GM18499 (cell line): Measurements from ENCODE around the gene ADAMTS3.

Experiments
- ATAC-seq: cut with Tn5 transposase; IDR thresholded peaks from one replicate; pipeline ENCODE4 v1.9.1; 2021; ENCODE audit warnings: moderate number of reproducible peaks; ENCODE audit not compliant: insufficient read depth, unreplicated experiment

The ADAMTS3 gene

DNA sequence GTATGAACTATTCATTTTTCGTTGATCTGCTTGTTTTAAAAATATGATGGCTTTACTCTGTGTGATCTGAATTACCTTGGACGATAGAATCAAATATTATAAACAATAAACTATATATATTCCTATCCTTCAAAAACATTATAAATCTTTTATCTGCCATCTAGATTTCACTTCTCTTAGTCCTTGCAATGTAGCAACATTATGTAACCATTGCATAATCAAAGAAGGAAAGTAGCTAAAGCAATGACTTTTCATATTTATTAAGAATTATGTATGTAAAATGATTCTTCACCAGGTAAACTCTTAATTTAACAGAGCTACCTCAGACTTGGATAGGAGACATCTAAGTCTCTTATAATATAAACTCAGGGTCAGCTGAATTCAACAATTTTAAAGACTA is 210.5 kb downstream of the ADAMTS3 start:
- no peak for ATAC-seq

DNA sequence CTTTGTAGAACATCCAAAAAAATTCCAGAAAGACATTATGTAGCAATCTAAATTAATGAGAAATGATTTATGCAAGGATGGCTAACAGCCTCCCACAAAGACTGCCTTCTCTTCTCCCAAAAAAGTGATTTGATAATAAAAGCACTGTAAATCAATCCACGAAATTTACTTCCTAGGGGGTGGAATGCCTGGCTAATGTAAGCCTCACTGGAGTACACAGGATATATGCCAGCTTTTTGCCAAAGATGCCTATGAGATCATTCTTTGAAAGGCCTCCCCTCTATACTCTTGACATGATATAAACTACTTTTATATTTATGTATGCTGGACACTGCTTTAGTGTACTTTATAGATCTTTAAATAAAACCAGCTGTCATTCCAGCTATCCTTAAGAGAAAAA is 211.1 kb downstream of the ADAMTS3 start:
- no peak for ATAC-seq

DNA sequence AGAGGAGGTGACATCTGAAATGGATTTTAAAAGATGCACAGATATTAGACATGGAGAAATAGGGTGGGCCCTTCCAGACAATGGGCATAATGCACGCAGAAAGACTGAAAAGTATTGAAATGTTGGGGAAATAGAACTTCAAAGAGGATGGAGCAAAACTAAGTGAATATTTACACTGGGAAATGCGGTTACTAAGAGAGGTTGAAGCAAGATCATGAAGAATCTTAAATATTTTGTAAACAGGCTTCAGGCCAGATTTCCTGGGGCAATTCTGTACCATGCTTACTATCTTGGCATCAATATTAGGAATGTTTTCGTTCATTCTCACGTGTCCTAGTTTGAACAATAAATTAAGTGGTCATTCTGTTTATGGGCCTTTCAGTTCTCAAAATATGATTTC is 216.3 kb downstream of the ADAMTS3 start:
- ATAC-seq, result no peak

DNA sequence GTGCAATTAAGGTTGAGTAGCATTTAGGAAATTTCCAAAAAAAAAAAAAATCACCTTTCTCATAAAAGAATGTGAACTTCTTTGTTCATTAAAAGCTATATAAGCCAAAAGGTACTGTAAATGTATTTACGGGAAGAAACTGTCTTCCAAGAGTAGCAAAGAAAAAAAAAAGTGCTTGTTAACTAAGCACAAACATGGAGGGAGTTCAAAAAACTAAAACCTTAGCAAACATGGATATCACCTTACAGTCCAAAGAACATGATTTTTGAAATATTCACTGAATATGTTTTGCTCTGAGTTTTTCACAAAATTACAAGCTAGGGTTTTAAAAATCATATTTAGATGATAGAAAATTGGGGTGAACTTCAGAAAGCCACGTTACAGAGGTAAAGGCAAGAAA is 217.5 kb downstream of the ADAMTS3 start:
- ATAC-seq, result no peak

DNA sequence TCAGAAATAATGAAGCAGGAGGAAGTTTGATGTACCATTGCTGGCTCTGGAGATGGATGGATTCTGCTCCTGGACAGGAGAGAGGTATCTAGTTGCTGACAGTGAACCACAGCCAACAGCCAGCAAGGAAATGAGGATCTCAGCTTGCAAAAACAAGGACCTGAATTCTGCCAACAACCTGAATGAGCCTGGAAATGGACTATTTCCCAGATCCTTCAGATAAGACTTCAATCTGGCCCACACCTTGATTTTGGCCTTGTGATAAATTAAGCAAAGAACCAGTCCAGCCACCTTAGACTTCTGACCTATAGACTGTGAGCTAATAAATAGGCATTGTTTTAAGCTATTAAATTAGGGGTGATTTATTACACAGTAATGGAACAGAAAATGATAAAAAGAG is 220.3 kb downstream of the ADAMTS3 start:
- no peak for ATAC-seq

DNA sequence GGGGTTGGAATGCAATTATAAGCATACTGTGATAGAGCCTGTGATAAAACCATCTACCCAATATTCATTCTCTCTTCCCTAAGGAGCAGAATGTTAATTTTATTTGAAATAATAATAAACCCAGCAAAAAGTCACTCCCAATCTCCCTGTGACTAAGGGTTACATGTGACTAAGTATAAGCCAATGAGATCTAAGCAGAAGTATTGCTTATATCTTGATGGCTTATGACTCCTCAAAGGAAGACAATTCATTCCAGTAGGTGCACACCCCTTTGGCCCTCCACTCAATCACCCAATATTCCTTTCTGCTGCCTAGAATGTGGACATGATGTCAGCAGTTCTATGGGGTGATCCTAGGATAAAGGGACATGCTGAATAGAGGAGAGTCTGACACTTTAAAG is 224.6 kb downstream of the ADAMTS3 start:
- ATAC-seq, result no peak

DNA sequence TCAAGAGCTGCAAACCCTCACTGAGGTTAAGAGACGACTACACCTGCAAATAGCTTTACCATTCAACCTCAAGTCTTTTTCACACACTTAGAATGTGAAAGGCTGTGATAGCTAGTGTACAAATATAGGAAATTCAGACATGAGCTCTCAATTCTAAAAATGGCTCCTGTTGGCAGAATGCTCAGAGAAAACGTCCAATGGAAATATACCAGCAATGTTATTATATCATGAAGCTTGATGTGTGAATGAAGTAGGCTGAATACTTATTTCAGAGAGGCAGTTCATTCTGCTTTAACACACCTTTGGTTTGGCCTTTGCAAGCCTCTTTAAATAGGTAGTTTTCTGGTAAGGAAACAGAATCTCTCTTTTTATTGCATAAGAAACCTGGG is 227.6 kb downstream of the ADAMTS3 start:
- no peak for ATAC-seq

DNA sequence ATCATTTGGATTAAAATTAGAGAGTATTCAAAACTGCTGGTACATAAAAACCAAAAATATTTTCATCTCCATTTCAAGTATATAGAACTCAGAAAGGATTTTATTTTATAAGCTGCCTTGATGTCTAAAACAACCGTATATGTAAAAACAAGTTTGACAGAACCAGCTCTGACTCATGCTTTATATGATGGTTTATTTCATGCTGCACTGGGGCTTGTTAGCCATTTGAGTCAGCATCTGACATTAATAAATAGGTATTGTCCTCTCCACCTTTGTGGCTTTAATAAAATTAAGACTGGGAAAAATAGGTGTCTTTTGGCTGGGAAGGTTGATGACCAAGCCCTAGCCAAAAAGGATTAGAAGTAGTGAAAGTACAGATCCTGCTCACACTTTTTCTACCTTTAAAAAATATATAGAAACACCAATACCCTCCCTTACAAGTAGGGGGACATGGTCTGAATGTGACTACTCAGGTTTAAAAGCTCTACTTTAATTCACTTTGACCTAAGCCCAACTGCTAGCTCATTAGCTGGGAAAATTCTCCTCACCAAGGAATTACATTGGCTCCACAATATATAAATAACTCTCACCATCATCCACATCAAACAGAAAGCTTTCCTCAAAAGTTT is 228.1 kb downstream of the ADAMTS3 start:
- no peak for ATAC-seq

DNA sequence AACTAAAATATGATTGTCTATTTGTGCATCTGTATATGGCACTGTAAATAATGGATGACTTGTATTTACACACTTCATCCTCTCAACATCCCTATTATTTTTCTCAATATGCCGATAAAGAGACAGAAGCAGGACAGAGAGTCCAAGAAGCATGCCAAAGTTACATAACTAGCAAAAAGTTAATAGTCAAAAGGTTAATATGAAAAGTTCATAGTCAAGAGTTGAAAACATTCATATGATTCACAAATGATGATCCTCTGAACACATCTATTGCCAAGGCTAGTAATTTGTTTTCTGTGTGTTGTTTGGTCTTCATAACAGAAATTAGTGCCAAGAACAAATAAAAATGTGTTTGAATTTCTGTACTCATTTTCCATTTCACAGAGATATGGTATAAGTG is 231.0 kb downstream of the ADAMTS3 start:
- ATAC-seq, result no peak

DNA sequence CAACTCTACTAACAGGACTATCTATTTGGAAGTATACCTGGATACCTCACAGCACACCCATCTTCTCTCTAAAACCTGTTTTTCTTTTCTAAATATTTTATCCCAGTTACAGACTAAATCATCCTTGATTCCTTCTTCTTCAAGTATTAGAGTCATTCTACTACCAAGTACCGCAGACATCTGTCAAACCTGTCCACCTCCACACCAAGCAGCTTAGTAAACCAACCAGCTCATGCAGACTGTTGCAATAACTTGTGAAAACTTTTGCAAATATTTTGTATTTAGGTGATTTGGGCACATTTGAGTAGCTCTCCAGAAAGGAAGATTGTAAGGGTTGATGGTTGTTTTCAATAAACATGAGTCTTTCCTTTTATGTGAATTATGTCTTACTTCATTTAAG is 238.6 kb downstream of the ADAMTS3 start:
- no peak for ATAC-seq

DNA sequence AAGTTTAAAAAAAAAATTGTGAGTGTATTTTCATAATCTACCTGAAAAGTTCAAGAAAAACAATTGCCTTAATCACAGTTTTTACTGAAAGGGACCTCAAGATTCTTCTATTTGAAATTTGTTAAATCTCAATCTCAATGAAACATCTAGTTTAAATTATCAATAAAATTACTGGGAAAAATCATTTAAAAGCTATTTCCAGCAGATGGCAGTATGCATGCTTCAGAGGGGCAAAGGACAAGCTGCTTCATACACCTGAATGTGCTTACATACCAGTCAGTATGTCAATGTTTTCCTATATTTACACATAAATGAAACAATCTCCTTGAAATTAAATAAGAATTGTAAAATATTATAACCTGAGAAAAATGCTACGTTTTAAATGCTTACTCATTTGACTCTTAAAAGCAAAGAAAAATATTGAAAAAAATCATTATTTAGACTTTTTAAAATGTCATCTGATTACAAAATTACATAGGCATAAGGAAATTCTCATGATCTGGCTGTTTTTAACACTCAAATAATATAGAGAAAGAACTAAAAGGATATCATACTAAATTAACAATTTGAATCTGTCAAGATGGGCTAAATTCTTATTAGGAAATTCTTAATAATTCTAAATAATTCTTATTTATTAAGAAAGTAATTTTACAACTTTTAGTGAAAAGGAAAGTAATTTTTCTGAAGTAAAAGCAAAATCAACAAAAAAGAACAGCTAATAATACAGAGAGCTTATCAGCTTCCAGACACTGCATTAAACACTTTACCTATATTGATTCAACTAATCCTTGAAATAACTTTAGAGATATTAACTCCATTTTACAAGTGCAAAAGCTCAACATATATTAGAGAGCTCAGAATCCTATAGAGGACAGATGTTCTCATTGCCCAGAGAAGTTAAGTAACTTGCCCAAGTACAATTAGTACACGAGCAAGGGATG is 242.1 kb downstream of the ADAMTS3 start:
- ATAC-seq, result no peak

DNA sequence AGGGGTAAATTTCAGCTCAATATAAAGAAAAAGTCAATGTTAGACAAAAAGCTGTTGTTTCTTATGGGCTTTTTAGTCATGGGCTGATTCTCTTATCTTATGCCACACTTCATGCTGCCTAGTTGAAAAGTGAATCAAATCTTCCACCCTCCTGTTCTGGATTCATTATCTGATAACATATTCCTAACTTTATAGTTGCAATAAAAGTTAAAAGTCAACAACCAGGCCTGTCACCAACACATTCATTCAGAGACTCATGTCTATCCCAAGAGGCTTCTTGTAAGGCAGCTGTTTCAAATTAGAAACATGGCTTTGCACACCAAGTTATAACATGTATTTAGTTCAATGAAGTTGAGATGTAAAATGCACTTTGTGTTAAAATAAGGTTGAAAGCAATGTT is 243.8 kb downstream of the ADAMTS3 start:
- no peak for ATAC-seq

DNA sequence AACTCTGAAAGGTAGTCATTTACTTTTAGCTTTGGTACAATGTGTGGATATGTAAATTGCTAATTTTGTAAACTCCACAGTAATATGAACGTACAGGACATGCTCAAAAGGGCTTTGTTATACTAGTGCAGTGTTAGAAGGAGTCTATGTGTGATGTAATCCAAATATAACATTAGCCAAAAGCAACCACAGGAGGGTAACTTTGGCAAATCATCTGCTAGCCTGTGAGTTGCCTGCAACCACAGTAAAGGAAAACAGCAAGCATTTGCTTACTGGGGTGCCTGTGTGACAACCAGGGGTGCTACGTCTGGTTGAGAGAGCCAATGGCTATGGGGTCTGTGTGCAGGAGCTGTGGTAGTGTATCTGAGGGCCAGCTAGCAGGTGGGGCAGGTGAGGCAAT is 245.8 kb downstream of the ADAMTS3 start:
- ATAC-seq, result no peak

DNA sequence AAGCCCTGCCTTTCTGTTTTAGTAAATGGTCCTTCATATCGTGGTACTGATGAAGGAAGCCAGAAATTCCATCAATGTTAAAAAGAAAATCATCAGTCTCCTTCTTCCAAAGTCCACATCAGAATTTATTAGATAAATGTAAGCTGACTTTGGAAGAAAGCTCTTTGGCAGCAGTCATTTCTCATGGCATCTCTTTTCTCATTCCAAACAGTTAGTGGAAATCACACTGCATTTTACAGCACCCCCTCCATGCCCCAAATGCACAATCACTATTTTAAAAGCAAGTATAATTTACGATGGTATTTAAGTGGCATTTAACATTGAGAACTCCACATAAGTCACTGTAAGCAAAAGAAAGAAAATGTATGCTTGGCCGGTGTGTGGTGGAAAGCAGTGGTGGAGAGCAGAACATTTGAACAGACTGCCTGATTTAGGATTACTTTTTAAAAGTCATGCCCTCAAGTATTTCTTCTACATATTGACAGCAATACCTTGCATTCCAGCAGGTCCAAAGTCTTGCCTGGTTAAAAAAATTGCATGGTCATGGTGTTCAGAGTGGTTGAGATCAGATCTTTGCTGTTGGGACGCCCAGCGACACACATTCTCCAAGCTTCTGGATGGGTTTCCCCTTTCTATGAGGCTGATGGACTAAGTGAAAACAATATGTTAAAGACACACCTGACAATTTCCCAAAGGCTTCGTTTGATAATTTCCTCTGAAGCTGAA is 248.6 kb downstream of the ADAMTS3 start:
- no peak for ATAC-seq

DNA sequence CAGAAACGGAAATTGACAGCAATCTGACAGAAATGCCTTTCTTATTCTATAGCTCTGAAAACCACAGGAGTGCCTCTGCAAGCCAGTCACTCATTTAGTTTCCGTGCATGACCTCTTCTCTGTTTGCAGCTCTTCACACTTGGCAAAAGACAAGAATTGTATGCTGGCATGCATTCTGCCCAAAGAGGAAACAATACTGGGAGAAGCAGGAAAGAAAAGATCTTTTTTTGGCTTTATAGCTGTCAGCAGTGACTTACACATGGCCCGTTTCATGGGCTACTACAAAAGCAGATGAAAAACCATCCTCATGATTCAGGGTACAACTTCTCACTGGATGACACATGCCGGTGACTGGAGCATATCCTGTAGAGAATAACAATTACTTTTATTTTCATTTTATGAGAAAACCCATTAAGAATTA is 249.4 kb downstream of the ADAMTS3 start:
- no peak for ATAC-seq

DNA sequence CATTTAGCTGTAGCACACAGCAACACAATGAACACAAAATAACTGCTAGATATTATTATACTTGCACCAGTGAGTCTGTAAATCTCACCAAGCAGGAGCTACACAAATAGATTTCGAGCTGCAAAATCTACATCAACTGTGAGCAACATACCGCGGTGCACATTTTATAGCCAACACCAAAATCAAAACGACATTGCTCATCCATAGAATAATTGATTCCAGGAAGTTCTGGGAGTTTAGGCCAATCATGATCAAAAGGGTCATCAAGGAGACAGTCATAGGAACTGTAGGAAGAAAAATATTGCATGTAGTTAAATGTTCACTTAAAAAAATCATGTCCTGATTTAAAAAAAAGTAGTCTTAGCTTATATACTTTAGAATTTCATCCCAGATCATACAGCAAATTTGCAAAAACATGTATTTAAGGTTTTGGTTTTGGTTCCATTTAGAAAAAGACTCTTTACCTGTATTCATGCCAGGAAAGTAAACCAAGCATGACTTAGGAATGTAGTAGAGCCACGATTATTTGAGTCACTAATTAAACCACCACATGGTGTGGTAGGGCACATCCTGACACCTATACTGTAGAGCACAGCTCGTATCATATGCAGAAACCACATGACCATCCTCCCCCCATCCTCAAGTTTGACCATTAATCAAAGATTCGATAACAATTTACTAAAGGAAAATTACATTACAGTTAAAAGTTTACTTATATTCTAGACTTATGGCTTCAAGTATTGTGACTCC is 250.4 kb downstream of the ADAMTS3 start:
- ATAC-seq, result no peak

DNA sequence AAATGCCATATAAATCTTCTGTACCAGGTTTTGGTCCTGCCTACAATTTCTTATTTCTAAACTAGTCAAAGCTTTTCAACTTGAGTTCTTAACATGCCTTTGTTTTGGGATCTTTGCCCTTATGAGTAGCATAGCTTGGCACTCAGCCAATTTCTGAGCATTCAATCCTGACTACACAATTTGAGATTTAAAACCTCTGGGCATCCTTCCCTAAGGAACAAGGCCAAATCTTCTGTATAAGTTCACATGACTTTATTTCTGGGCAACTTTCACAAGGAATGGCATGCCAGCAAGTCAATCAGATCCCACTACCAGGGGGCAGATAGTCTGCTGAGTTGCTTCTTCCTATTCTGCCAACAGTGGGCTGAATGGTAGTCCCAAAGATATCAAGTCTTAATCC is 254.2 kb downstream of the ADAMTS3 start:
- no peak for ATAC-seq

DNA sequence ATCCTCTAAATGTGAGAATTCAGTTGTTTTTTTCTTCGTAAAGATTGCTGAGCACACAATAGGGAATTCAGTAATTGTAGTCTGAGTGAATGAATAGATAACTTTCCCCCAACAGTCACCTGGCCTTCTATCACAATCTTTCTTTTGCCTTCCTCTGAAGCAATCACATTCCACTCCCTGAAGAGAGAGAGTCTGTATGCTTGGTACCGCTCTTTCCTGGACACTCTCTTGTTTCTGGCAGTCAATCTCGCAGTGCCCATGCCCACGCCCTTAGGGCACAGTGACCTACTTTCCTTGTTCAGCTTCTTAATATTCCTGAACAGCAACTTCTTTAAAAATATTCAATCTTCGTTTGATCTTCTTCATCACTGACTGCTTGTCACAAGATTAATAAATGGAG is 255.9 kb downstream of the ADAMTS3 start:
- ATAC-seq, result no peak

DNA sequence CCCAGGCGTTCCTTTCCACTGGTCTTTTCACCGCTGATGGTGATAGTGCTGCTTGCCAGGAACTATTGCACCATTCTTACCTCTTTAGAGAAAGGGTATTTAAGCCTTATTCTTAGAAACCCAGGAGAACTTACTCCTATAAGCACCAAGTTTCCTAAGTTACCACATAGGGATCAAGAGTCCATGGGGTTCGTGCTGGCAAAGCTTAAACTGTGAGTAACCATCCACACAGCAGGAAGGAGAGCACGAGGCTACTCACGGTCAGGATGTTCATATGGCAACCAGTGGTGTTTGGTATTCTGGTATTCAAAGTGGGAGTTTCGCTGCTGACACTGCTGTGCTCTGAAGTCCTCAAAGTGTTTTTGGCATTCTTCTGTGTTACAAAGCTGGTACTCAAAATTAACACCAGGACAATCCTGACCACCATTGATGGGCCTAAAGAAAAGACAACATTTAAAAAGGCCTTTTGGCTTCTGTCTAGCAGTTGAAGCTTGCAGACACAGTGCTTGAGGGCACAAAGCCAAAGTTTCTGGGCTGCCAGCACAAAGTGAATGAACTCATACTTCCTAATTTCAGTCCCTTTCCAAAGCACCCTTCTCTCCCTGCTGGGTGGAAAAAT is 256.9 kb downstream of the ADAMTS3 start:
- ATAC-seq, result no peak

DNA sequence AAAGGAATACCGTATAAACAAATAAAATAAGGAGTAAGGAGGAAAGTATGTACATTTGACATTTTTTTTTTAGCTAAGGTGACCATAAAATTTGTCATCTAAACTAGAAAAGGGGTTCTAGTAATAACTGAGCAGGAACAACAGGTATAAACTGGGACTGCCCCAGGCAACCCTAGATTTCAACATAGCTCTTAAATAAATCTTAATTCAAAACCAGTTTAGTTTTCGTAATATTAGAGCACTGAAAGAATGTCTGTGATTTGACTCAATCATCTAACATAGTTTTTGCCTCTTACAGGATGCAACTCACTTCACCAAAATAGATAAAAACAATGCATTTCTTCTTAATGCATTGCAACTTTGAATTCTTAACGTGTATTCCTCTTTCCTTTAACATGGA is 257.7 kb downstream of the ADAMTS3 start:
- ATAC-seq, result no peak
